SU-DHL-6 (cell line): ENCODE measurements around the gene NCKIPSD.
A peak's percentile ranks its signal among the peaks of the same experiment; 100 is the strongest.
"Not testable (repeated sequence)": the region's sequence is repeated elsewhere in the genome, so short reads cannot be mapped to it uniquely, and the experiment has no call there.

Source experiments
- H2AFZ ChIP-seq: fragments of 200-600 bp; sonication (generic); 2 replicates; pipeline ENCODE4 v1.6.1; 2014; ENCODE audit warnings: low read depth, mild to moderate bottlenecking, moderate library complexity, mixed read lengths, antibody characterized with exemption, low read length; ENCODE audit not compliant: severe bottlenecking
- H3F3A ChIP-seq: fragments of 200-600 bp; shearing (Covaris generic); 2 replicates; pipeline ENCODE4 v1.6.0; 2016; ENCODE audit warnings: antibody characterized with exemption, mild to moderate bottlenecking; ENCODE audit not compliant: insufficient read depth
- H3K27ac ChIP-seq: fragments of 200-600 bp; sonication (generic); 2 replicates; pipeline ENCODE4 v1.5.1; 2016; ENCODE audit warnings: low read depth, mild to moderate bottlenecking, low read length, moderate library complexity, mixed read lengths
- H3K27me3 ChIP-seq: fragments of 200-600 bp; sonication (generic), shearing (Covaris generic); 2 replicates; pipeline ENCODE4 v1.6.0; 2014; ENCODE audit warnings: mild to moderate bottlenecking, low read length
- H3K36me3 ChIP-seq: fragments of 200-600 bp; sonication (generic); 2 replicates; pipeline ENCODE4 v1.6.1; 2014; ENCODE audit warnings: mild to moderate bottlenecking, low read length, mixed read lengths
- H3K4me2 ChIP-seq: fragments of 300-600, 200-600 bp; shearing (Covaris generic), sonication (generic); 2 replicates; pipeline ENCODE4 v1.6.0; 2014; ENCODE audit warnings: low read length, low read depth, mild to moderate bottlenecking; ENCODE audit not compliant: poor library complexity, severe bottlenecking
- H3K4me3 ChIP-seq: fragments of 200-600 bp; sonication (generic); 2 replicates; pipeline ENCODE4 v1.5.1; 2014; ENCODE audit warnings: antibody characterized with exemption, low read length, mild to moderate bottlenecking, mixed read lengths; ENCODE audit not compliant: insufficient read depth, poor library complexity, severe bottlenecking
- H3K79me2 ChIP-seq: fragments of 200-600 bp; sonication (generic); 2 replicates; pipeline ENCODE4 v1.6.1; 2014; ENCODE audit warnings: mild to moderate bottlenecking, low read length, moderate library complexity; ENCODE audit not compliant: insufficient read depth
- H3K9ac ChIP-seq: fragments of 200-600 bp; sonication (generic); 2 replicates; pipeline ENCODE4 v1.7.0; 2014; ENCODE audit warnings: mild to moderate bottlenecking, low read length
- H3K9me2 ChIP-seq: fragments of 200-600 bp; sonication (generic); replicated peaks from 2 replicates; pipeline ENCODE4 v1.6.1; 2014; ENCODE audit warnings: low read length; ENCODE audit not compliant: insufficient read depth
- H3K9me3 ChIP-seq: fragments of 200-600 bp; sonication (generic); 2 replicates; pipeline ENCODE4 v1.6.1; 2014; ENCODE audit warnings: low read length, mixed read lengths; ENCODE audit not compliant: insufficient read depth
- H4K20me1 ChIP-seq: fragments of 200-600 bp; sonication (generic); 2 replicates; pipeline ENCODE4 v1.6.1; 2014; ENCODE audit warnings: low read depth, mild to moderate bottlenecking, antibody characterized with exemption, low read length, moderate library complexity, mixed read lengths
- CTCF ChIP-seq: fragments of 200-600 bp; sonication (generic); IDR thresholded peaks from one replicate; pipeline ENCODE4 v1.5.1; 2017; ENCODE audit warnings: antibody characterized with exemption, mild to moderate bottlenecking, low read length, moderate library complexity; ENCODE audit not compliant: insufficient read depth, poor library complexity, severe bottlenecking
- EZH2phosphoT487 ChIP-seq: fragments of 200-600 bp; sonication (generic), shearing (Covaris generic); conservative IDR thresholded peaks from 2 replicates; pipeline ENCODE4 v1.6.1; 2018; ENCODE audit warnings: mild to moderate bottlenecking, antibody characterized with exemption, low read length, moderate library complexity, mixed read lengths

Gene NCKIPSD

GRCh38 chr3:48685603-48686511 lies at the start of gene NCKIPSD:
Gene NCKIPSD (minus strand): TSS chr3:48685915. CDS start chr3:48685807, 108 bp downstream.
- H3K27ac ChIP-seq: peak within 1 kb of the TSS; percentile 91
- no peak for TF ChIP-seq EZH2phosphoT487
- TF ChIP-seq CTCF: peak; percentile 47
- H3F3A ChIP-seq: peaks cover 26% of the 10 kb centered on the region
- H3K4me3 ChIP-seq: peak within 1 kb of the TSS; percentile 97
- peak within 1 kb of the TSS; percentile 90 for H3K4me2 ChIP-seq
- no peaks in the 10 kb centered on the region for H3K9me3 ChIP-seq
- no peaks in the 10 kb centered on the region for H3K9me2 ChIP-seq
- peaks cover under 1% of the 10 kb centered on the region; the same call in 1 of the 2 replicates for H3K36me3 ChIP-seq
- H3K27me3 ChIP-seq: no peaks in the 10 kb centered on the region
- H3K9ac ChIP-seq: peak within 1 kb of the TSS; percentile 95
- H3K79me2 ChIP-seq: peaks cover 26% of the 10 kb centered on the region
- no peaks in the 10 kb centered on the region for H4K20me1 ChIP-seq
- H2AFZ ChIP-seq: peak within 1 kb of the TSS; percentile 81

DNA sequence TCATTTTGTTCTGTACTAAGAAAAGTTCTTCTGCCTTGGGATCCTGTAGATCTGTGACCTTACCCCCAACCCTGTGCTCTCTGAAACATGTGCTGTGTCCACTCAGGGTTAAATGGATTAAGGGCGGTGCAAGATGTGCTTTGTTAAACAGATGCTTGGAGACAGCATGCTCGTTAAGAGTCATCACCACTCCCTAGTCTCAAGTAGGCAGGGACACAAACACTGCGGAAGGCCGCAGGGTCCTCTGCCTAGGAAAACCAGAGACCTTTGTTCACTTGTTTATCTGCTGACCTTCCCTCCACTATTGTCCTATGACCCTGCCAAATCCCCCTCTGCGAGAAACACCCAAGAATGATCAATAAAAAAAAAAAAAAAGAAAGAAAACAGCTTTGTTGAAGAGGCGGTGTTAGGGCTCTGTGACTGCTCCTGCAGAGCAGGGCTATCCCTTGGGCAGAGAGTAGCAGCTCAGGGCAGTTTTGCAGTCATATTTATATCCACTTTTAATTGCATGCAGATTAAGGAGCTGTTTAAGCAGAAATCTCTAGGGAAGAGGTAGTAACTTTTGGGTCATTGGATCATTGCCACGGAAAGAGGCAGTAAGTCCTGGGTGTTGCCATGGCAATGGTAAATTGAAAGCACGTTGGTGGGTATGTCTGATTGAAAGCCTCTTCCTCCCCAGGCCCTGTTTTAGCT lies 49.5 kb upstream of the NCKIPSD start:
- not testable (repeated sequence) for H3K27ac ChIP-seq

DNA sequence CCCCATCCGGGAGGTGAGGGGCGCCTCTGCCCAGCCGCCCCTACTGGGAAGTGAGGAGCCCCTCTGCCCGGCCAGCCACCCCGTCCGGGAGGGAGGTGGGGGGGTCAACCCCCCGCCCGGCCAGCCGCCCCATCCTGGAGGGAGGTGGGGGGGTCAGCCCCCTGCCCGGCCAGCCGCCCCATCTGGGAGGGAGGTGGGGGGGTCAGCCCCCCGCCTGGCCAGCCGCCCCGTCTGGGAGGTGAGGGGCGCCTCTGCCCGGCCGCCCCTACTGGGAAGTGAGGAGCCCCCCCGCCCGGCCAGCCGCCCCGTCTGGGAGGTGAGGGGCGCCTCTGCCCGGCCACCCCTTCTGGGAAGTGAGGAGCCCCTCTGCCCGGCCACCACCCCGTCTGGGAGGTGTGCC lies 48.8 kb upstream of the NCKIPSD start:
- not testable (repeated sequence) for H3K9me2 ChIP-seq, H2AFZ ChIP-seq, H3K27me3 ChIP-seq, H3K4me3 ChIP-seq, H3K36me3 ChIP-seq, H4K20me1 ChIP-seq, H3K27ac ChIP-seq, H3F3A ChIP-seq, H3K9me3 ChIP-seq, H3K4me2 ChIP-seq, H3K79me2 ChIP-seq, H3K9ac ChIP-seq

More for the DNA sequence above, 49.5 kb upstream of the NCKIPSD start:
- not testable (repeated sequence) for H3K9ac ChIP-seq, H3K9me3 ChIP-seq, H3K4me2 ChIP-seq, H2AFZ ChIP-seq, H3F3A ChIP-seq, H3K27me3 ChIP-seq, H3K9me2 ChIP-seq, H3K4me3 ChIP-seq, H4K20me1 ChIP-seq, H3K36me3 ChIP-seq, H3K79me2 ChIP-seq

- not testable (repeated sequence) for H3K9me2 ChIP-seq, H3K4me3 ChIP-seq, H3K4me2 ChIP-seq, H2AFZ ChIP-seq, H3F3A ChIP-seq, H3K27me3 ChIP-seq, H3K36me3 ChIP-seq, H4K20me1 ChIP-seq, H3K9ac ChIP-seq, H3K79me2 ChIP-seq, H3K9me3 ChIP-seq, H3K27ac ChIP-seq
Measured at GRCh38 chr3:48733752-48734518, 48.2 kb upstream of the NCKIPSD start.
